ENCODE measurements around the gene ARHGEF3.

ARHGEF3 gene

GRCh38 chr3:56837196-56837955 is 35.6 kb upstream of the ARHGEF3 start:
- Histone ChIP-seq H3K9ac (ENCODE audit: low read depth, low read length, poor library complexity, severe bottlenecking) (peak overlapping the region; percentile 34), H3K4me3 (ENCODE audit: low read length, poor library complexity, severe bottlenecking) (peak overlapping the region; percentile 45), H3K4me2 (ENCODE audit: low read depth, low read length, poor library complexity, severe bottlenecking) (peak overlapping the region; percentile 69), H3K36me3 (ENCODE audit: insufficient read depth, low read length) (no peaks in the 10 kb centered on the region), H3K4me1 (ENCODE audit: insufficient read depth, low read length, poor library complexity, severe bottlenecking) (peaks cover 28% of the 10 kb centered on the region), H3K27me3 (ENCODE audit: insufficient read depth, low read length, poor library complexity, severe bottlenecking) (no peaks in the 10 kb centered on the region), H3K79me2 (ENCODE audit: insufficient read depth, low read length) (no peaks in the 10 kb centered on the region), H2AFZ (ENCODE audit: low read length) (peak overlapping the region; percentile 77), H3F3A (ENCODE audit: low read depth) (no peaks in the 10 kb centered on the region; the same call in 1 of the 2 replicates), H3K9me2 (replicated peaks; ENCODE audit: low read depth, low read length) (no peaks in the 10 kb centered on the region), H3K9me3 (ENCODE audit: insufficient read depth, low read depth, low read length) (no peaks in the 10 kb centered on the region), H4K20me1 (ENCODE audit: insufficient read depth, low read length, poor library complexity, severe bottlenecking) (no peaks in the 10 kb centered on the region)
- no peak for TF ChIP-seq CTCF (conservative IDR thresholded peaks at IDR 0.05; ENCODE audit: low read length)
- no peak for TF ChIP-seq EZH2phosphoT487 (IDR thresholded peaks at IDR 0.05; ENCODE audit: borderline replicate concordance)

- no peaks in the 10 kb centered on the region for H3K9me2 ChIP-seq (replicated peaks; ENCODE audit: low read depth, low read length)
- H3K4me1 ChIP-seq (ENCODE audit: insufficient read depth, low read length, poor library complexity, severe bottlenecking) = peaks cover 28% of the 10 kb centered on the region
- no peak overlapping the region for H3K4me2 ChIP-seq (ENCODE audit: low read depth, low read length, poor library complexity, severe bottlenecking)
- H3K4me3 ChIP-seq (ENCODE audit: low read length, poor library complexity, severe bottlenecking) = no peak overlapping the region
- H3F3A ChIP-seq (ENCODE audit: low read depth) = no peaks in the 10 kb centered on the region; the same call in 1 of the 2 replicates
- no peak for TF ChIP-seq EZH2phosphoT487 (IDR thresholded peaks at IDR 0.05; ENCODE audit: borderline replicate concordance)
- H3K9ac ChIP-seq (ENCODE audit: low read depth, low read length, poor library complexity, severe bottlenecking) = no peak overlapping the region
- H3K9me3 ChIP-seq (ENCODE audit: insufficient read depth, low read depth, low read length) = no peaks in the 10 kb centered on the region
- H2AFZ ChIP-seq (ENCODE audit: low read length) = no peak overlapping the region
- H3K36me3 ChIP-seq (ENCODE audit: insufficient read depth, low read length) = no peaks in the 10 kb centered on the region
- H4K20me1 ChIP-seq (ENCODE audit: insufficient read depth, low read length, poor library complexity, severe bottlenecking) = no peaks in the 10 kb centered on the region
- H3K79me2 ChIP-seq (ENCODE audit: insufficient read depth, low read length) = no peaks in the 10 kb centered on the region
- no peaks in the 10 kb centered on the region for H3K27me3 ChIP-seq (ENCODE audit: insufficient read depth, low read length, poor library complexity, severe bottlenecking)
These were observed 34.8 kb upstream of the ARHGEF3 start for GRCh38 chr3:56836276-56837163.

- Histone ChIP-seq H3F3A (ENCODE audit: low read depth) (no peaks in the 10 kb centered on the region; the same call in 1 of the 2 replicates), H3K79me2 (ENCODE audit: insufficient read depth, low read length) (no peaks in the 10 kb centered on the region), H3K27me3 (ENCODE audit: insufficient read depth, low read length, poor library complexity, severe bottlenecking) (no peaks in the 10 kb centered on the region), H2AFZ (ENCODE audit: low read length) (no peak overlapping the region), H3K9me2 (replicated peaks; ENCODE audit: low read depth, low read length) (no peaks in the 10 kb centered on the region), H3K9ac (ENCODE audit: low read depth, low read length, poor library complexity, severe bottlenecking) (no peak overlapping the region), H3K36me3 (ENCODE audit: insufficient read depth, low read length) (no peaks in the 10 kb centered on the region), H4K20me1 (ENCODE audit: insufficient read depth, low read length, poor library complexity, severe bottlenecking) (no peaks in the 10 kb centered on the region), H3K4me3 (ENCODE audit: low read length, poor library complexity, severe bottlenecking) (no peak overlapping the region), H3K9me3 (ENCODE audit: insufficient read depth, low read depth, low read length) (no peaks in the 10 kb centered on the region), H3K4me1 (ENCODE audit: insufficient read depth, low read length, poor library complexity, severe bottlenecking) (peaks cover 28% of the 10 kb centered on the region), H3K4me2 (ENCODE audit: low read depth, low read length, poor library complexity, severe bottlenecking) (no peak overlapping the region)
- TF ChIP-seq EZH2phosphoT487 (IDR thresholded peaks at IDR 0.05; ENCODE audit: borderline replicate concordance) (no peak), CTCF (conservative IDR thresholded peaks at IDR 0.05; ENCODE audit: low read length) (no peak)
These were observed 34.0 kb upstream of the ARHGEF3 start for GRCh38 chr3:56835650-56836227.

Measured in Loucy (cell line).